ENCODE data around the gene TMEM117. TPM values are rescaled to one million over a fixed set of nuclear protein-coding genes. Genes with fewer than 3 reads are reported as not detected.
"Not testable (repeated sequence)": the region's sequence is repeated elsewhere in the genome, so short reads cannot be mapped to it uniquely, and the experiment has no call there.

TMEM117 gene
- total and polyA plus RNA-seq, 10 of the 15 experiments (the other 5 are each of a cell fraction or from before 2014, with no cell fraction given) = 3.1 to 8.2 (median 6.1) TPM

GRCh38 chr12:44193281-44193680, 357.4 kb downstream of the TMEM117 start (continued):
- no peak for TF ChIP-seq ZZZ3 (IDR thresholded peaks at IDR 0.05; ENCODE audit: control insufficient read depth, insufficient read length, low read depth)
- TF ChIP-seq MYB (IDR thresholded peaks at IDR 0.05; ENCODE audit: borderline replicate concordance, low read depth, low read length) = no peak
- peak in 1 of 2 experiments; percentile 58; a peak in 2 of 4 replicates for TF ChIP-seq ETV6 (conservative IDR thresholded peaks at IDR 0.05 in 1 of 2, IDR thresholded peaks at IDR 0.05 in 1 of 2; ENCODE audit: borderline replicate concordance in 1 of 2, low read depth in 1 of 2)
- TF ChIP-seq TBL1XR1 (IDR thresholded peaks at IDR 0.05; ENCODE audit: low read depth, low read length) = 0 out of 2 replicates have a peak, but pooled peaks have one; percentile 40
- TF ChIP-seq ZNF24 (IDR thresholded peaks at IDR 0.05) = peak; percentile 48; the same call in 1 of the 2 replicates
- peak; percentile 34; the same call in 1 of the 2 replicates for TF ChIP-seq CREB1 (IDR thresholded peaks at IDR 0.05; ENCODE audit: low read depth)

- H4K20me1 ChIP-seq (ENCODE audit: control insufficient read depth, insufficient read depth); H3K79me2 ChIP-seq (ENCODE audit: control insufficient read depth, insufficient read depth, low read length); H3K4me2 ChIP-seq (ENCODE audit: control insufficient read depth, insufficient read depth); H2AFZ ChIP-seq (ENCODE audit: control insufficient read depth, low read depth, low read length); H3K4me1 ChIP-seq (ENCODE audit: control insufficient read depth, insufficient read depth, low read length); H3K9me3 ChIP-seq (replicated peaks; ENCODE audit: control insufficient read depth, insufficient read depth, low read length); FAIRE-seq; DNase-seq (ENCODE audit: low read depth, low spot score); ATAC-seq; H3K36me3 ChIP-seq (ENCODE audit: control insufficient read depth in 2 of 2, insufficient read depth in 2 of 2, low read length in 1 of 2); H3K4me3 ChIP-seq; H3K9ac ChIP-seq (ENCODE audit: control insufficient read depth, insufficient read depth, low read length); POLR2A ChIA-PET; in situ Hi-C loops (cut with MboI); intact Hi-C loops (cut with micrococcal nuclease; ENCODE audit: unreplicated experiment); H3K27me3 ChIP-seq (replicated peaks in 1 of 2; ENCODE audit: control insufficient read depth in 2 of 2, insufficient read depth in 2 of 2, low read length in 1 of 2); CTCF ChIA-PET; RAD21 ChIA-PET (ENCODE audit: unreplicated experiment); H3K27ac ChIP-seq (ENCODE audit: control insufficient read depth, insufficient read depth); BruUV-seq (replicated peaks): not testable (repeated sequence)
- WGBS (ENCODE audit: insufficient coverage, insufficient replicate concordance, low lambda C conversion rate, missing lambda C conversion rate) = 65% methylated on average over 1 of the region's 1 CpG
- SMC1A ChIA-PET (ENCODE audit: uncharacterized antibody, unreplicated experiment) = interaction anchor here (1.3 kb wide), 2 partner anchors 18 to 56 kb away, joined by 3 read pairs; no protein-coding TSS in a partner anchor
Measured at GRCh38 chr12:44195719-44196118, 359.8 kb downstream of the TMEM117 start.

GRCh38 chr12:44206045-44206444, 370.2 kb downstream of the TMEM117 start:
- ChIA-PET SMC1A (ENCODE audit: uncharacterized antibody, unreplicated experiment) (interaction anchor here (1.9 kb wide), 1 partner anchor 11 kb away, joined by 5 read pairs; no protein-coding TSS in a partner anchor), RAD21 (ENCODE audit: unreplicated experiment) (no interaction called here), POLR2A (no interaction called here), CTCF (no interaction called here)
- H4K20me1 ChIP-seq (ENCODE audit: control insufficient read depth, insufficient read depth) = no peaks in the 10 kb centered on the region
- FAIRE-seq (no peak), DNase-seq (ENCODE audit: low read depth, low spot score) (no peak), ATAC-seq (no peak)
- no peak overlapping the region for H2AFZ ChIP-seq (ENCODE audit: control insufficient read depth, low read depth, low read length)
- intact Hi-C loops (cut with micrococcal nuclease; ENCODE audit: unreplicated experiment) (no loop called here), in situ Hi-C loops (cut with MboI) (no loop called here)
- no peaks in the 10 kb centered on the region for H3K27me3 ChIP-seq (replicated peaks in 1 of 2; ENCODE audit: control insufficient read depth in 2 of 2, insufficient read depth in 2 of 2, low read length in 1 of 2)
- no peaks in the 10 kb centered on the region for H3K36me3 ChIP-seq (ENCODE audit: control insufficient read depth in 2 of 2, insufficient read depth in 2 of 2, low read length in 1 of 2)
- no peak overlapping the region for H3K4me3 ChIP-seq
- peaks cover 2% of the 10 kb centered on the region; the same call in 1 of the 3 replicates for H3K9me3 ChIP-seq (replicated peaks; ENCODE audit: control insufficient read depth, insufficient read depth, low read length)
- no peak overlapping the region for H3K4me2 ChIP-seq (ENCODE audit: control insufficient read depth, insufficient read depth)
- no peak overlapping the region for H3K9ac ChIP-seq (ENCODE audit: control insufficient read depth, insufficient read depth, low read length)
- no peak for TF ChIP-seq EED (IDR thresholded peaks at IDR 0.05; ENCODE audit: low read depth)
- no peak for TF ChIP-seq ELK1 (IDR thresholded peaks at IDR 0.05; ENCODE audit: low read depth, low read length)
- no peak for TF ChIP-seq E2F8 (IDR thresholded peaks at IDR 0.05; ENCODE audit: low read depth, partially characterized antibody)
- TF ChIP-seq SP1 (IDR thresholded peaks at IDR 0.05; ENCODE audit: low read depth, low read length) = no peak
- H3K4me1 ChIP-seq (ENCODE audit: control insufficient read depth, insufficient read depth, low read length) = no peaks in the 10 kb centered on the region
- no TSS peak for BruUV-seq (replicated peaks)
- H3K79me2 ChIP-seq (ENCODE audit: control insufficient read depth, insufficient read depth, low read length) = no peaks in the 10 kb centered on the region
- WGBS (ENCODE audit: insufficient coverage, insufficient replicate concordance, low lambda C conversion rate, missing lambda C conversion rate) = 73% methylated on average over 5 of the region's 5 CpGs
- H3K27ac ChIP-seq (ENCODE audit: control insufficient read depth, insufficient read depth) = no peak overlapping the region
